ENCODE data around the gene TGM4. TPM values are rescaled to one million over a fixed set of nuclear protein-coding genes. Genes with fewer than 3 reads are reported as not detected.
"Not testable (repeated sequence)": the region's sequence is repeated elsewhere in the genome, so short reads cannot be mapped to it uniquely, and the experiment has no call there.

The TGM4 gene
- polyA plus RNA-seq (ENCODE audit: insufficient read length in 4 of 4): under 1 TPM in 3 of 4 donors, not detected in 1; 0.03 to 0.13 (median 0.10) TPM

DNA sequence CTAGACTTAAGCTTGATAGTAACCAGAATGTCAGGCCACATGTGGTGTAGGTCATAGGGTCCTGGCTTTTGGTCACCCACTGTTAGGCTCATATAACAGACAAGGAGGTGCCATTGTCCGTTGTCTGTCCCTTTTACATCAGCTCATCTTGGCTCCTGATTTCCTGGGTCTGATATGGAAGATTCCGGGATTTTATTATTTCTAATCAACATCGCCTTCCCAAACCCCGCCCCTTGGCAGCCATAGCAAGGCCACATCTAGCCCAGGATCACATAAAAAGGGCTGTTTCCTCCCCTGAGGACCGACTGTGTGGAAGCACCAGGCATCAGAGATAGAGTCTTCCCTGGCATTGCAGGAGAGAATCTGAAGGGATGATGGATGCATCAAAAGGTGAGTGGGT is at the start of gene TGM4:
Gene TGM4, plus strand, starts transcription at position 301 of the 400 bp plus-strand sequence. Its CDS starts 71 bp downstream, at position 372.
- no peak for DNase-seq (ENCODE audit: low read depth in 4 of 4, low spot score in 2 of 4)

DNA sequence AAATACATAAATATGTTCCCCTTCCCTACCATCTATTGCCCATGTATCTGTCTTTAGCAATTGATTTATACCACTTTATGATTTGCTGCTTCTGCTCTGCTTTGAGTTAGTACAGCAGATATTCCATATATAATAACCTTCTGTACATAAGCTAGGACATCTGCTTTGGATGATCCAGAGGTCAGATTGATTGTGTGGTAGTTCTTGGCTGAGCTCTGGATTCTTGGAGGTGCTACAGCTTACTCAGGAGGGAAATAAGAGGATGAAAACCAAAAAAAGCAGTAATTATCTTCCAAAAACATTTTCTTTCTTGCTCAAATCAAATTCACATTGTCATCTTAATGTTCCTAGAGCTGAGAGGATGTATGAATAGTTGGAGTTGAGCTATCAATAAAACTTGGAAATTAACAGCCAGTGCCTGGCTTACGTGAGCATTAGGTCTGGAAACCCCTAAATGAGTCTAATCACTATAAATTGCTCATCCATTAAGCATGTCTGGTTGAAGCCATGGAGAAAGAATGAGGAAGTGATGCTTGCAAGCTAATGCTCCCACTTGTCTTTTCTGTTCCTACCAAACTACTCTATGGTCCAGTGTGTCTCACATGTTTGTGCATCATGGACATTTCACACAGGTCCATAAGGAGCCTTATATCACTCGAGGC is 49.0 kb upstream of the TGM4 start:
- DNase-seq (ENCODE audit: low read depth in 4 of 4, low spot score in 2 of 4): no peak

DNA sequence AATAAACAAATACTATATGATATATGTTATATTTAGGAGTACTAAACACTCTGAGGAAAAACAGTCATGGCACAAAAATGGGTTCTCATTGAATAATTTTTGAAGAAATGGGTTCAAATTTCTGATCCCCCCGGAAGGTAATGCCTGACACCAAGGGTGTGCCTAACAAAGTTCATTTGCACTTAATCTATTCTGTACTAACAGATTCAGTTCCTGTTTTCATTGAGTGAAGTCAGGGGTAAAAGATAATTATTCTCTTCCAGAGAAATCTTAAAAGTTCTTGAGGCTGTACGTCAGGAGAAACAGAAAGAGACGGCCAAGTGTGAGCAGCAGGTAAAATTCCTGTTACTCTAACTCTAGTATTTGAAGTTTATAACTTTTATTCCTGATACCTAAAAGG is 47.2 kb upstream of the TGM4 start:
- DNase-seq (ENCODE audit: low read depth in 4 of 4, low spot score in 2 of 4): no peak

DNA sequence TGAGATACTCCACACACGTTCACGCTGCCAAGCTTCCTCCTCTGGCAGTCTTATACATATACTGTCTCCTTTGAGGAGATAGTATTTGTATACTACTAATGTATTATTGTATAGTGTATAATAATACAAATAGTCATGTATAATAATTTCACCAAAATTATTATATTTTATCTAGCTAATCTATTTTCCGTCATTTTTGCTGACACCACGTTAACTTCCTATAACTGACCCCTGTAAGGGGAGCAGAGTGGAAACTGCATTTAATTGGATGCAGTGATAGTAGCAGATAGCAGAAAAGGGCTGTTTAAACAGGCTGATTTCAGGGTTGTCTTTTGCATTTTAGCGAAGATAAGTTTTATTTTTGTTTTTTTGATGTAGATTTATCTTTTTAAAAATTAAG is 43.2 kb upstream of the TGM4 start:
- no peak for DNase-seq (ENCODE audit: low read depth in 4 of 4, low spot score in 2 of 4)

DNA sequence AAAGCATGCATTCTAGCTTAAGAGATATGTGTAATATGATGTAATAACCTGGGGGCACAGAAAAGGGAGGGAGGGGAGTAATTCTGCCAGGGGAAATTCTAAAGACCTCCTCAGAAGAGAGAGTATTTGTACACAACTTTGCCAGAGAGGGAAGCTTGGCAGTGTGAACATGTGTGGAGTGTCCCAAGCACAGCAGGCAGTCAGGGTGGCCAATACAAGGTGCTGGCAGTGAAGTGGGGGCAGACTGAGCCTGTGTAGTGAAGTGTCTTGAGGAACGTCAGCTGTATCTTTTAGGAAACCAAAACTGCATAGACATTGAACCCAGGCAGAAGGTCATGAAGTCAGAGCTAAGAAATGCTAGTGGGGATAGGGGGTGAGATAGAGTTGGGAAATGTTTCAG is 42.4 kb upstream of the TGM4 start:
- no peak for DNase-seq (ENCODE audit: low read depth in 4 of 4, low spot score in 2 of 4)

DNA sequence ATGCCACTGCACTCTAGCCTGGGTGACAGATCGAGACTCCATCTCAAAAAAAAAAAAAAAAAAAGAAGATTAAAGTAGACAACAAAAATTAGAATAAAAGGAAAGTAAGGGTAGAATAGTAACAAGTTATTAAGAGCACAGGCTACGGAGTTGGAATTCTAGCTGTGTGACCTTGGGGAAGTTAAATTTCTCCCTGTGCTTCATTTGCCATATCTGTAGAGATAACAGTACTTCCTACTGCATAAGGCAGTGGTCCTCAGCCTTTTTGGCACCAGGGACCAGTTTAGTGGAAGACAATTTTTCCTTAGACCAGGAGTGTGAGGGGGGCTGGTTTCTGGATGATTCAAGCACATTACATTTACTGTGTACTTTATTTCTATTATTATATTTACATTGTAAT is 41.4 kb upstream of the TGM4 start:
- no peak for DNase-seq (ENCODE audit: low read depth in 4 of 4, low spot score in 2 of 4)

DNA sequence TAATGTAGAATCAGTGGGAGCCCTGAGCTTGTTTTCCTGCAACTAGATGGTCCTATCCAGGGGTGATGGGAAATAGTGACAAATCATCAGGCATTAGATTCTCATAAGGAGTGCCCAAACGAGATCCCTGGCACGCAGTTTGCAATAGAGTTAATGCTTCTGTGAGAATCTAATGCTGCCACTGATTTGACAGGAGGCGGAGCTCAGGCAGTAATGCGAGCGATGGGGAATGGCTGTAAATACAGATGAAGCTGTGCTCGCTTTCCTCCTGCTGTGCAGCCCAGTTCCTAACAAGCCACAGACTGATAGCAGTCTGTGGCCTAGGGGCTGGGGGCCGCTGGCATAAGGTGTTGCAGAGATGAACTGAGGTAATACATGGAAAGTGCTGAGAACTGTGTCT is 41.0 kb upstream of the TGM4 start:
- DNase-seq (ENCODE audit: low read depth in 4 of 4, low spot score in 2 of 4): no peak

DNA sequence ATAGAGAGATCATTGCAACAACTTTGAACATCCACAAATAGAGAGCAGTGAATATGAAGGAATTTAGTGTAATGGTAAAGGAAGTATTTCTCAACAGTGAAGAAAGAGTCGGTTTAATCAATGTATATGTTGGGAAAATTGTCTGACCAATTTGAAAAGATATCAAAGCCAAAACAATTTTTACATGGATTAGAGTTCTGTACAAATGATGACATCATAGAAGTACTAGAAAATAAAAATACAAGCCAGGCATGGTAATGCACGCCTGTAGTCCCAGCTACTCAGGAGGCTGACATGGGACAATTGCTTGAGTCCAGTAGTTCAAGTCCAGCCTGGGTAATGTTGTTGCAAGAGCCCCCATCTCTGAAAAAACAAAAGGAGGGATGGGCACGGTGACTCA is 38.7 kb upstream of the TGM4 start:
- no peak for DNase-seq (ENCODE audit: low read depth in 4 of 4, low spot score in 2 of 4)

DNA sequence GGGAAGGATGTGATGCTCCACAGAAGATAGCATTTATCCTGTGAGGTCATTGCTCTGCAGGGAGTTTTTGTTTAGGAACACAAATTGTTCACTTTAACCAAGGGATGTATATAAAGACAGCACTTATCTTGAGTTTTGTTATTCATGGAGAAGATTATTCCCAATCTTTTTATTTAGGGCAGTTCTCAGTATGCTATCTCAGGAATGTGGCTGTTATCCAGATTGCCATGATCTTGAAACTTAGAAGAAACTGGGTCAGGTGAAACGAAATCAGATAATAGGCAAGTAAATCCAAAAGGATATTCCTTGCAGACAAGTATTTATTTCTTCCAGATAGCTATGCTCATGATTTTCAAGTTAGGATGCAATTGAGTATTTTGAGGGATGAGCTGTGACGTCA is 32.0 kb upstream of the TGM4 start:
- DNase-seq (ENCODE audit: low read depth in 4 of 4, low spot score in 2 of 4): no peak

DNA sequence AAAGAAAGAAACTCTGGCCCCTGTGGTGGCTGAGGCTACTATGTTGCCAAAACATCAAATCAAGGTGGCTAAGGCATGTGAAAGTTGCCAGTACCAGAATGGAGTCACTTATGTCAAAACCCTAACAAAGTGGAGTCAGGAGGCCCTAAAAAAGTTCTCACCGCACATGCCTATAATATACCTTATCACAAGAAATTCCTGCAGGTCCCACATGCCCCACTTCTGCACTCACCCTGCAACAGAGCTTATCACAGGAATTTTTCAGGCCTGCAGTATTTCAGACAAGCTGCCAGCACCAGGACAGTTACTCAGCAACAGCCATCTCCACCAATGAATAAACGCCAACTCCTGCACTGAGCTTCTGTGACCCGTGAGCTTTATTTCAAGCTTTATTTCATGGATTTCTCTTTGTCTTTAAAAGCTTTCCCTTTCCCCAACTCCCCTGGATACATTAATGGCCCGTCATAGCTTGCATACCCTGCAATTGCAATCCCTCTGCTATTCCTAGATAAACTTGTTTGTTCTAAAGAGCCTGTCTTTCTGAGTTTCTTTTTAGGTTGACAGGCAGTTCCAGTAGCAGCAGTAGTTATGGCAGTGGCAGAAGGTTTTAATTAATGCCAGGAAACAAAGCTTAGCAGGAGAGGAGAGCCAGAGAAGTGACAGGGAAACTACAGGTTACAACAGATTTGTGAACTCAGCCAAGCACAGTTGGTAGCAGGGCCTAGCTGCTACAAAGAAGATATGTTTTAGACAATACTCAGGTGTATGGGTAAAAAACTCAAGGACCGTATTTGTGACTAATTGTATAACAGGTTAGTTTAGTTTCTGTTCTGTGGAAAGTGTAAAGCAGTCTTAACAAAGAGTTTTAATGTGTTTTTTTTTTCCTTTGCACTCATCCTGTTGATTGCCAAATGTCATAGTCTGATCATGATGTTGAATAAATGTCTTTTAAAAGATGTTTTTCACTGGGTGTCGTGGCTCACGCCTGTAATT is 28.6 kb upstream of the TGM4 start:
- no peak for DNase-seq (ENCODE audit: low read depth in 4 of 4, low spot score in 2 of 4)

DNA sequence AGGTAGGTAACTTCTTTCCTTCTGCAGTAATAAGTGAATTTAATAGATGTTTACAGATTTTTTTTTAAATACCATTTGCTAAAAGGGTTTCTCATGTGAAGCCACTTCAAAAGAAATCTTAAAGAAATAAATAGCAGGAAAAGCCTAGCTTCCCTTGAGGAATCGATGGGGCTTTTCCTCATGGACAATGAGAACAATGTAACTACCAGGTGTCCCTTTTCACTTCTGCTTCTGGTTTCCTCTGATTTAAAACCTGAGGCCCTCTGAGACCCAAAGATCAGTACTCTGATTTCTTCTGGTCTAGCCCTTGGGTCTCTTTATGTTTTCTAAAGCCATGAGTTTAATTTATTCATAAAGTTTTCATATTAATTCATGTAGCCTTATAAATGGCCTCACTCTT is 25.8 kb upstream of the TGM4 start:
- no peak for DNase-seq (ENCODE audit: low read depth in 4 of 4, low spot score in 2 of 4)

DNA sequence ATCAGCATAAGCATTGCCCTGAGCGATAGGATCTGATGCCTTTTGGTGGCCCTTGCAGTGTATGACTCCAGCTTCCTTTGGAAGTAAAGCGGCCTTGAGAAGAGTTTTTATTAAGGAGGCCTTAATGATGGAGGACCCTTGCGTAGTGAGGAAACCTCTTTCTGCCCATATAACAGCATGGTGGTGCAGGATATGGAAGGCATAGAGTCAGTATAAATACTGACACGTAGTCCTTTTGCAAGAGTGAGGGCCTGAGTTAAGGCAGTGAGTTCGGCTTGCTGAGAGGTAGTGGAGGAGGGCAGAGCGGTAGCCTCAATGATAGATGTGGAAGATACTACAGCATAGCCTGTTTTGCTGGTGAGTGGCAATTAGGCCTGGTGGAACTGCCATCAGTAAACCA is 17.7 kb upstream of the TGM4 start:
- DNase-seq (ENCODE audit: low read depth in 4 of 4, low spot score in 2 of 4): not testable (repeated sequence)

DNA sequence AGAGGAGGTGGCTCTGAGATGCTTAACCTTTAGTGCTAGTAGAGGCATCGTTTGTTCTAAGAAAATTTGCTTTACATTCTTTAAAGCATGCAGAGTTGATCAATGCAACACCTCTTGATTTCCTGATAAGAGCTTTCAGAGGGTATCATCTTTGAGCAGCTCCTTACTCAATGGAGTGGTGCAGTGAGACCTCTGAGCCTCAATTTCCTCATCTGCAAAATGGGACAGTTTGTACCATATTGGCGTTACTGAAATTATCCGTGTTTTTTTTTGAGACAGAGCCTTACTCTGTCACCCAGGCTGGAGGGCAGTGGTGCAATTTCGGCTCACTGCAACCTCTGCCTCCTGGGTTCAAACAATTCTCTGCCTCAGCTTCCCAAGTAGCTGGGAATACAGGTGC is 14.3 kb upstream of the TGM4 start:
- no peak for DNase-seq (ENCODE audit: low read depth in 4 of 4, low spot score in 2 of 4)

DNA sequence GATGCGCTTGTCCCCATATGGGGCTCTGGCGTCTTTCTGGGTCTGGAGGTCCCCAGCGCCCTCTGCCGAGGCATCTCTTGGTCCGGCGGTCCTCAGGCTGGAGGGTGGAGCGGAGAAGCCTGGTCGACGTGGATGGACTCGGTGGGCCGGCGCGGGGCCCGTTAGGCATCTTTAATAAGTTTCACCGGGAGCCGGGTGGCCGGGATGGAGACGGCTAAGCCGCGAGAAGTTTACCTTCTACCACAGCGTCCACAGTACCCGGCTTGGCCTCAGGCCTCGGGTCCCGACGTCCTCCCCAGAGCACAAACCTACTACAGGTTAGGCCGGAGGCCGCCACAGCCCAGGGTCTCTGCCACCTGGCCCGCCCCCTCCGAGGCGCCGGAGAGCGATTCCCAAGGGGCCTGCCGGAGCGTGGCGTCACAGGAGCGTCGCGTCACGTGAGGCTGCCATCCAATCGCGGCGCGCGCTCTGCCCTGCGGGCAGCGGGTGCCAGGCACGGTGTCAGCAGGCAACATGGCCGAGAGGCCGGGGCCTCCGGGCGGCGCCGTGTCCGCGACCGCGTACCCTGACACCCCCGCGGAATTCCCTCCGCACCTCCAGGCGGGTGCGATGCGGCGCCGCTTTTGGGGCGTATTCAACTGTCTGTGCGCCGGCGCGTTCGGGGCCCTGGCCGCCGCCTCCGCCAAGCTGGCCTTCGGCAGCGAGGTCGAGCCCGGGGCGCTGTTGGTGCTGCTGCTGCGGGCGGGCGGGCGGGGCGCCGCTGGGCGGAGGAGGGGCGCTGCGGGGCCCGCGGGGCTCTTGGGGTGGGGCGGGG is 12.8 kb upstream of the TGM4 start, which contains the start of gene TMEM42:
Gene TMEM42, plus strand, starts transcription at position 501 of the 814 bp plus-strand sequence. Its CDS starts 13 bp downstream, at position 514.
- peak; percentile 75 to 84 (median 82) for DNase-seq (ENCODE audit: low read depth in 4 of 4, low spot score in 2 of 4)

DNA sequence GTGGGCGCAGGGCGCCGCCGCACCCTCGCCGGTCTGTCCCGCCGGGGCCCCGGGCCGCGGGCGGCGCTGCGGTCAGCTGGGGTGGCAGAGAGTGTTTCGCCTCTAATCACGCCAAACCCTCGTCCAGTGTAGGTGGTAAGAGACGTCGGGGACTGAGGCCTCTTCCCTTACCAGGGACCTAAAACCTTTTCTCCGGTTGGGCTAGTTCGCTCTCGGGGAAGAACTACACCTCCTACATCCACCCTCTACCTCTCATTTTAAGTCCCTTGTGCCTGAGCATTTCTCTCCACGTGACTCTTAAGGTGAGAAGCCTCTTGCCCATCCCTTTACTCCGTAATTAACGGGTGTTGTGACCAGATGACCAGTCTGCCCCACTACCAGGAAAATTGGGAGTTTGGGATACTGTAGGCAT is 12.2 kb upstream of the TGM4 start:
- DNase-seq (ENCODE audit: low read depth in 4 of 4, low spot score in 2 of 4): peak in 3 of 4 donors; percentile 23 to 32 (median 29)

DNA sequence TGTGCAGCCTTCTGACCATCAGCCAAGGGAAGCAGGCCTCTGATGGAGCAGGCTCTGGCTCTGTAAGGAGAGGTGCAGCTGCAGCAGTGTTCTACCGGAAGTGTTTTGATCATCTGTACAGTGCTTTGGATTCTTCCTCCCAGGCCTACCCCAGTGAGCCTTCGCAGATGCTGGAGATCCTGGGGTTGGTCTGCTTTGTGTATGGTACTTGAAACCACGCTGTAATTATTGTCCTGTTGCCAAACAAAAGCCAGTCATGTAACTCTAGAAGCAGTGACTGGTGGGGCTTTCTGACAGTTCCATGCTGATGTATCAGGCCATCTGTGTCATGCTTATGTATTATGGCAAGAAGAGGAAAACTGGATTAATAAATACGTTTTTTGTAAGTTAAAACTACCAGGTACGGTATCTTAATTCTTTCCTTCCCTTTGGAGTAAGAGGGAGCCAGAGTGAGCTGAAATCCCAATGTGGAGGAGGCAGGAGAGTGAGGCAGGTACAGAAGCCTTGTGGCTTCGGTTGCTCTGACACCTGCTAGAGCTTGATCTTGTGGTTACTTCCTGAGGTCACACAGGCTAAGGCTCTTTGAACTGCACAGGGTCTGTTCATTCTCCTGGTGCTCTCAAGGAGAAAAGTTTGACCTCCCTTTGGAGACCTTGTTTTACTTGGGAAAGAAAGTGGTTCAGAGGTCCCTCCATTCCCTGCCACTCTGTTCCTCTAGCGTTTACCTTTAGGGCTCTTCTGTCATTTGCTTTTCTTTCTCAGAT is 9.0 kb upstream of the TGM4 start:
- DNase-seq (ENCODE audit: low read depth in 4 of 4, low spot score in 2 of 4): no peak

DNA sequence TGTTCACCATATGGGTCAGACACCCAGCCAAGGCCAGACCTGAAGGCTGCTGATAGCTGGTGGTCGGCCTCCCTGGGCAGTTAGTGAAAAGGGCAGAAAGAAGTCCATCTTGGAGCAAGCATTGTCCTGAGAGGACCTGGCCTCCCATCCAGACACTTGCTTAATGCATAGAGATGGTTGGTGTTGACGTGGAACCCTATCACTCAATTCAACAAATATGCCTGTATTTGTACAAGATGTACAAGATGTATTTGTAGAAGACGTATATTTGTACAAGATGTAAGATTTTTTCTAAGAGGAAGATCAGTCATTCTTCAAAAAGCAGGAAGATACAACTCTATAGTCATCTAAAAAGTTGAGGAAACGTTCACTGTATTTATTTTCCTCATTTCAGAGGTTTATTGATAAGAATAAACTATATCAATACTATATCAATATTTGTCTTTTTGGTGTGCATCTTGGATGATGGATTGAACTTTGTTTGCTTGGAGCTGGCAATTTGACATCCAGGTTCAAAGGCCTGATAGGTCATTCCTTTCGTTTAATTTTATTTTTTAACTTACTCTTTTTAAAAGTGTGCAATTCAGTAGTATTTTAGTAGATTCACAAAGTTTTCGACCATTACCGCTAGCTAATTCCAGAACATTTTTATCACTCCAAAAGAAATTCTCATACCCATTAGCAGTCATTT is 6.8 kb upstream of the TGM4 start:
- no peak for DNase-seq (ENCODE audit: low read depth in 4 of 4, low spot score in 2 of 4)

DNA sequence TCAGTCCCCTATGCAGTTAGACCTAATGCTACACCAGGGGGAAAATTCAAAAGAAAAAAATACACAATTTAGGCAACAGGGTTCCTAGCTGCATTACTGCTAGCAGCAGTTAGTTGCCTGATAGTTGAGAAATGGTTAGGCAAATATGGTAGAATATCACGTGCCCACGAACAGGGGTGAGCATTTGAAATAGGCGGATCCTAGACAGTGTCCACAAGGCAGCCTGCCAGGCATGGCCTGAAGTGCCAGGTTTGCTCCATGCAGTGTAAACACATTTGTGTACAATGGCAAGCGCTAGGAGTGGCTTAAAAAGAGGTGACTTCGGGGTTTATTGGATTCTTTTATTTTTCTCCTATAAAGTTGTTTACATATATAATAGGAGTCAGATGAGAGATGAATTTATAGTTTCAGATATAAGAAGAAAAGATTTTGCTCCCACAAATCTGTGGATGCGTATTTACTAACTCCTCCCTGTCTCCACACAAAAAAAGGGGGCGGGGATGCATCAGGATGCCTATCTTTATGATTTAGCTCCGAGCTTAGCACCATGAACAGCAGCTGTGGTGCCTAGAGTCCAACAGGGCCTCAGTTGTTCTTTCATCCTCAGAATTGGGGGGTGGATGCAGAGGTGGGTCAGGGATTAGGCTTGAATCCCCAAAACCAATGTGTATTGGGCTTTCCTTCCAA is 3.9 kb upstream of the TGM4 start:
- DNase-seq (ENCODE audit: low read depth in 4 of 4, low spot score in 2 of 4): no peak

DNA sequence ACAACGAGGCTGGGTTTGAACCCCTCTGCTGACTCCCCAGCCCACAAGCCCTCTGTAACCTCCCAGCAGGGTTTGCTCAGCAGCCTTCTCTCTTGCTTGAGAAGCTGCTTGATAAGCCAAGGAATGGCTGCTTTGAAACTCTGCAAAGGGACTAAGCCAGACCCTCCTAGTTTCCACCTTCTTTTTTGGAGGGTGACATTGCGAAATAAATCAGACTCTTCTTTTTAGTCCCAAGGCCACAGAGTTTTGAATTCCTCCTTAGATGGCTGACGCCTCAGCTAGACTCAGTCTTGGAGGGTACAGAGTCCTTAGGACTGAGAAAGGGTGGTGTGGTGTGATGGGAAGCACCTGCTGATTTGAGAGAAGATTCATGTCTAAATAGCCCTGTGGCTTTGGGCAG is 1.2 kb downstream of the TGM4 start:
- no peak for DNase-seq (ENCODE audit: low read depth in 4 of 4, low spot score in 2 of 4)

All from left renal cortex interstitium (tissue), 4 donors.